Measurements from ENCODE around the gene SLC16A10.
"Not testable (repeated sequence)": the region's sequence is repeated elsewhere in the genome, so short reads cannot be mapped to it uniquely, and the experiment has no call there.

The SLC16A10 gene

DNA sequence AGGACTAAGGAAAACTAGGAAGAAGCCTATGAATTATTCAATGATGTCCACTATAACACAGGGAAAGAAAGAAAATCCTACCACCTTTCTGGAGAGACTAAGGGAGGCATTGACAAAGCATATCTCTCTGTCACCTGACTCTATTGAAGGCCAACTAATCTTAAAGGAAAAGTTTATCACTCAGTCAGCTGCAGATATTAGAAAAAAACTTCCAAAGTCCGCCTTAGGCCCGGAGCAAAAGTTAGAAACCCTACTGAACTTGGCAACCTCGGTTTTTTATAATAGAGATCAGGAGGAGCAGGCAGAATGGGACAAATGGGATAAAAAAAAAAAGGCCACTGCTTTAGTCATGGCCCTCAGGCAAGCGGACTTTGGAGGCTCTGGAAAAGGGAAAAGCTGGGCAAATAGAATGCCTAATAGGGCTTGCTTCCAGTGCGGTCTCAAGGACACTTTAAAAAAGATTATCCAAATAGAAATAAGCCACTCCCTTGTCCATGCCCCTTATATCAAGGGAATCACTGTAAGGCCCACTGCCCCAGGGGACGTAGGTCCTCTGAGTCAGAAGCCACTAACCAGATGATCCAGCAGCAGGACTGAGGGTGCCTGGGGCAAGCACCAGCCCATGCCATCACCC lies 47.0 kb downstream of the SLC16A10 start:
- DNase-seq: not testable (repeated sequence)

- DNase-seq: not testable (repeated sequence)
These were observed 50.3 kb downstream of the SLC16A10 start for GRCh38 chr6:111137489-111138093.

DNA sequence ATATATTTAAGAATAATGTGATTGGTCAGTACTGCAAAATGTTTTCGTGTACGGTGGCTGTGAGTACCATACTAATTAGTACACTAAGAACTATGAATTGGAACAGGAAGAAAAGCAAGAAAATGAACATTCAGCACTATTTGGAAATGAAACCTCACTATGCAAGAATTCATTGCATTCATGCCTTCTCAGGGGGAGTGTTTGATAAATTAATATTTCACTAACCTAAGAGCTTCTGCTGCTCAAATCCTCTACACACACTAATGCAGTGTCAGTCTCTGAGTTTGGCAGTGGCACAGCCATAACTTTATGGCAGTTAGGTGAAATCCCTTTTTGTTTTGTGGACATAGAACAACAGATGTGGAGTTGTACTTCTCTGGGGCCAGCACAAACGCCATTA lies 60.1 kb downstream of the SLC16A10 start:
- DNase-seq: no peak

DNA sequence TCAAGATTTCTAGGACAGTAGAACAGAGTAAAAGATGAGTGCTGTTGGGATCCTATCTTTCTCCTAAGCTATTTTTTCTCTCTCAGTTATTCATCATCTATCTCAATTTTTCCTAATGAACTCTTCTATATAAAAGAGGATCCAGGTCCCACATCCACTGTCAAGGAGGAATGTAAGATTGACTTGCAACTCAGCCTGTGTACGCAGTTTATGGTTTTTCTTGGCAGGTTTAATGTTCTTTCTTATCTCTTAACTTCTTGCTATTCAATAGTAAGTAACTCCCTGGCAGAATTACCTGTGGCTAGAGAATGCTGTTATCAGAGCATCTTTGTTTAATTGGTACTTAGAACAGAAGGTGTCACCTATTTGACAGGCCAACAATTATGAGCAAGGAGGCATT lies 60.8 kb downstream of the SLC16A10 start:
- DNase-seq: no peak

DNA sequence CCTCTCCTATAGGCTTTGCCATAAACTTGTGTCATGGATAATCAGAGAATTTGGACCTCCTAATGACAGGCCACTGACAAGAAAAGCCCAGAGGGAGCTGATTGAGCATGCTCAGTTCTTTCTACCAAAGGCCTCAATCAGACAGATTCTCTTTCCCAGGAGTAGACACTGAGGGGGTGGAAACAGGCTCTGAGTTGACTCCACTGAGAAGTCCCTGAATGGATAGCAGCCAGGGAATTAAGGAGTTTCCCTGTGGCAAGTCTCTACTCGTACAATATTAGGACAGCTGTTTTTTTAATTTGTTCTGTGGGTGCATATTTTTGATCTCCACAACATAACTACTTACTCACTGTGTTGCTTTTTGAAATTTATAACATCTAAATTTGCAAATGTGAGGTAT lies 63.3 kb downstream of the SLC16A10 start:
- DNase-seq: no peak

- no peak for DNase-seq
These were observed 67.7 kb downstream of the SLC16A10 start for GRCh38 chr6:111154981-111155380.

DNA sequence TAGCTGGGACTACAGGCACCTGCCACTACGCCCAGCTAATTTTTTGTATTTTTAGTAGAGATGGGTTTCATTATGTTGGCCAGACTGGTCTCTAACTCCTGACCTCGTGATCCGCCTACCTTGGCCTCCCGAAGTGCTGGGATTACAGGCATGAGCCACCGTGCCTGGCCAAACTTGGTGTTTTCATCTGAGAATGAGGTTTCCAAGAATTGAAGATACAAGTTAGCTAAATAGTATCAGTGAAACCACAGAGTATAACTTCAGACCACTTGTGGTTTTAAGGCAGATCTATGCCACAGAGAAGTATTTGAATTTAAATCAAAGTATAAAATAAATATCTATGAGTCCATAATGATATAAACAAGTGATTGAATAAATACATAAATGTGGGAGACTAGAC lies 70.1 kb downstream of the SLC16A10 start:
- DNase-seq: no peak

- no peak for DNase-seq
These were observed 72.3 kb downstream of the SLC16A10 start for GRCh38 chr6:111159633-111160032.

DNA sequence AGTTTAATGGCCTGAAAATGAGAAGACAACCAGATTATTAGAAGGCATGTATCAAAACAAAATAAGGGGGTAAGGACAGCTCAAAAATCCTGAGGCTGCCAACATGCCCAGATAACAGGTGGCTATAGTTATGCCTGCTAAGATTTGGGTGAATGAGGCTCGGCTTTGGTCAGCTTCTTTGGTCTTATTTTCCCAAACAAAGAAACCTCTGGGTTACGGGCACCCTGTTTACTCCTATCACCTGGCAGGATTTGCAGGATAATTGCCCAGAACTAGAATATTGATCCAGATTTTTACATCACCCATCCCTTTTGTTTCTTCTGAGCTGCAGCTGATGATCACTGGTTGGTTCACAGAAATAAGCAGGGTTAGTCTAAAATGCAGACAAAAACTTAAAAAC lies 74.3 kb downstream of the SLC16A10 start:
- no peak for DNase-seq

GRCh38 chr6:111162504-111162903 lies 75.2 kb downstream of the SLC16A10 start:
- no peak for DNase-seq

DNA sequence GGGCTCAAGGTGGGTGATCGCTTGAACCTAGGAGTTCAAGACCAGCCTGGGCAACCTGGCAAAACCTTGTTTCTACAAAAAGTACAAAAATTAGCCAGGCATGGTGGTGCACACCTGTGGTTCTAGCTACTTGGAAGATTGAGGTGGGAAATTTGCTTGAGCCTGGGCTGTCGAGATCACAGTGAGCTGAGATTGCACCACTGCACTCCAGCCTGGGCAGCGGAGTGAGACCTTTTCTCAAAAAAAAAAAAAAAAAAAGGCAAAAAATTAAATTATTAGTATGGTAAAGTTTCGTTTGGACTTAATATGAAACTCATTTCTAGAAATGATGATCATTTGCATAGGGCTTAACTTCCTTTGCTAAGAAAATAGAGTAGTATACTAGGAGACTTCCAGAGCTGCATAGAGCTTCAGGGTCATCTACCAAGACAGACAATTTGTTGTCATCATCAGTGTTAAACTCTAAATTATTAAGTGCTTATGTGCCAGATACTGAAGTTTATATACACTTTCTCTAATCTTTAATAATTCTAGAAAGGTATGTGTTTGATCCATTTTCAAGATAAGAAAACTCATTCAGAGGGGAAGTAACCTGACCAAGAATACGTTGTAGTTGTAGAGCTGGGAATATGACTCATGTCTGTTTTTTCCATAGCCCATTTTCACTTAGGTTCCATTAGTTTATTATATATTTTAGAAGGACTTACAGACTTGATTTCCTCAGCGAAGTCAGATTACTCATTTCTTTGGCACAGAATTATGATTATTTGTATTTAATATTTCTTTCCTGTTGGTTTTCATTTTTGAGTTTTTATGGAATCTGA lies 84.5 kb downstream of the SLC16A10 start:
- DNase-seq: no peak

DNA sequence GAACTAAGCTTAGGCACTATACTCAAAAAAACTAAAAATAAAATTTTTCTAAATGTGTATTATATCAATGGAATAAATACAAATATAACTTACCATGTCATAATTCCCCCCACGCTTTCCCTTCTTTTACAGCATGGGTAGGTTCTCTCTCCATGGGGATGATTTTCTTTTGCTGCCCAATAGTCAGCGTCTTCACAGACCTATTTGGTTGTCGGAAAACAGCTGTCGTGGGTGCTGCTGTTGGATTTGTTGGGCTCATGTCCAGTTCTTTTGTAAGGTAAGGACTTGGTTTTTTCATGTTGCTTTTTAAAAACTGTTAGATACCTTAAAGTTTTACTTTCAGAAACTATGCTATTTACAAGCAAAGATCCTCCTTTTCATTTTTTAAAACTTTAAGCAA lies 85.3 kb downstream of the SLC16A10 start:
- DNase-seq: no peak

GRCh38 chr6:111173341-111173740 lies 86.0 kb downstream of the SLC16A10 start:
- DNase-seq: no peak

DNA sequence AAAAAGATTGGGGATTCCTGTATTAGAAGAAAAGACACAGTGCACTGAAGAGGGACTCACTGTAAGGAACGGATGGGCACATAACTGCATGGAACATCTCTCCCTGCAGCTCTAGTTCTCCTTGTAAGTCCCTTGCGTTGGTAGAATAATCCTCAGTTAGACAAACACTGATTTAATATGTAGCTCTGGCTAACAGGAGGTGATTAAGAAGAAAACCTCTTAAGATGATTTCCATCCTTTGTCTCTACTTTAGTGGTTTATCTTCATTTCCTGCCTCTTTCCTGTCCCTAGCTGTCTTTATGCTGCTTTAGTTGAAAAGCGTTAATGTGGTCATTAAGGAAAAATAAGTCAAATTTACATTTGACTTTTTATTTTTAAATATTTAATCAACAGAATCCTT lies 86.6 kb downstream of the SLC16A10 start:
- DNase-seq: no peak

DNA sequence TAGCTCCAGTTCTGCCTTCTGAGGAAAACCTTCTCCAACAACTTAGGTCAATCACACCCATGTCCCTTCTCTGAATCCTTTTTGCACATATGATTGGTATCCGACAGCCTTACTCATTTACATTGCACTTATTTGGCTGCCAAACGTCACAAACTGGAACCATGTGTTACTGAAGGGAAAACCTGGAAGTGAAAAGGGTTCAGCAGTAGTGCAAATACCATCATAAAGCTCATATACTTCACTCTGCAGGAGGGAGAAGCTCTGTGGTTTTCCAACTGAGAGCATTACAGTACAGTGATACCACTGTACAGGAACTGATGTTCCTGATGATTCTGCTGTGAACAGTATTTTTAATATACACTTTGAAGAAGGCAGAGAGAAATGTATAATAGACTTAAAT lies 87.8 kb downstream of the SLC16A10 start:
- no peak for DNase-seq

DNA sequence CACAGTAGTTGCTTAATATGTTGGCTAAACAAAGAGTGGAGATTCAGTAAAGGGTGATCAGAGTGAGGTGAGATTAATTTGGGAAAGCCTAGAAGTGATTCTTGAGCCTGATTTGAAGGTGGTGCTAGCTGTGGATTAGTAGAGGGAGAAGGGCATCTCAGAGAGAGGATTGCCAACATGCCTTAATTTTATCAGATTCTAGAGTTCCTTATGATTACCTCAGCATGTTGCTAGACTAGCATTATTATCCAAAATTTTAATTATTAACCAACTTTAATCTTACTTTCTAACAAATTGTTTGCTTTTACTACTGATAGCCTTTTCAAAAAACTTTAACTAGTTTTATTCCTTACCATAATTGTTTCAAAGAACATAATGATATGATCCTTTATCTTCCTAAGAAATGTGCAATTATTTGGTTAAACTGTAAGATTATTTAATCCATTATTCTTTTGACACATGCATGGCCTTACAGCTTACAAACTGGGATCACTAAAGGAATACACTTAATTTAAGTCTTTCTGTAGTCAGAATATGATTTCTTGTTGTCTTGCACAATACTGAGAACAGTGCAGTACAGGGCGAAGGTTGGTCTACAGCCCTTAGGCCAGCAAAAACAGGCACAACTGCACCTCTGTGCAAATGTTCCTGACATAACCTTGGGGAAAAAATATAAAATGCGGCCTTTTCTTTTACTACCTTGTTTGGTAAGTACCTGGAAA lies 88.9 kb downstream of the SLC16A10 start:
- no peak for DNase-seq

DNA sequence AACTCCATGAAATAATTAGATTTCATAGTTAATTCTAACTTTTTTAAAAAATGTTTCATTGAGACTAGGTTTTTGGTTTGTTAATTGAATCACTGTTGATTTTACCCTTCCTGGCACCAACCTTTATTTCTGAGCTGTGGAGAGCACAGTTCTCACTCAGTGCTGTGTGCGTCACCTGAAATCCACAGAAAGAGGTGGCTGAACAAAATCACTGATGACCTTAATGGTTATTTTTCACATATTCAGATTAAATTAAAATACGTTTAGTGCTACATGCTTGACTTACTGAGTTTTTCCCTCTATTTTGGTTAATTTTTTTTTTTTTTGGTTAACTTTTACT lies 89.4 kb downstream of the SLC16A10 start:
- no peak for DNase-seq

DNA sequence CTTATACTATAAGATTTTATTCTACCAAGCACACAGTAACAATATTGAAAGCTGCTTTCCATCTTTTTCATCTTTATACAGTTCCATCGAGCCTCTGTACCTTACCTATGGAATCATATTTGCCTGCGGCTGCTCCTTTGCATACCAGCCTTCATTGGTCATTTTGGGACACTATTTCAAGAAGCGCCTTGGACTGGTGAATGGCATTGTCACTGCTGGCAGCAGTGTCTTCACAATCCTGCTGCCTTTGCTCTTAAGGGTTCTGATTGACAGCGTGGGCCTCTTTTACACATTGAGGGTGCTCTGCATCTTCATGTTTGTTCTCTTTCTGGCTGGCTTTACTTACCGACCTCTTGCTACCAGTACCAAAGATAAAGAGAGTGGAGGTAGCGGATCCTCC lies 89.8 kb downstream of the SLC16A10 start:
- no peak for DNase-seq

DNA sequence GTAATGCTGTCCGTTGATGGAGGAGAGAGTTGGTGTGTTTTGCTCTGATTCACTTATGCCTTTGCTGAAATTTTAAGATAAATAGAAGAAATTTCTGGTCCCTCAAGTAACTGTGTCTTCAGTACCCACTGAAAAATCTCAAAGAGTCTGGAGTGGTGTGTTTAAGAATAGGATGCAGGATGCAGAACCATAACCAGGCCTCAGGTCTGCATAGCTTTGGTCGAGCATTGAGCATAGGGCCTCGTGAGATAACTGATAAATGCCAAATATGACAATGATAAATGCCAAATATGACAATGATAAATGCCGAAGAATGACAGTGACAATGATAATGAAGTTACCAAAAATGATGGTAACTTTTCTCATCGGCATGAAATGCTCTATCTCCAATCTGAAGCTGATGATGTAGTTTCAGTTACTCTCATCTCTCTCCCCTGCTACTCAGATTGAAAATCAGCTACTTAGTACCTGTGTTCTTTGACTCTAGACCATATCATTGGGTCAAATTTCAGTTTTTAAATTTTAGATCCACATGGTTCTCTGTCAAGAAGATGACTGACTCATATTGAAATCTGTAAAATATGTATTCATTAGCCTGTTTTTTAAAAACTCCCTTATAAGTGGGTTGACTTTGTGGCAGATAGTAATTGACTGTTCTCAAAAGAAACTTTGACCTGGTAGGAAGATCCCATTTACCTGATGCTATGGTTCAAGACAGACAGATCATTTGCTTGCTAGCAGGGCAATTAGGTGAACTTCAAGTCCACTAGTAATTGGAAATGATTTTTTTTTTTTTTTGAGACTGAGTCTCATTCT lies 96.6 kb downstream of the SLC16A10 start:
- no peak for DNase-seq

GRCh38 chr6:111184827-111185532 lies 97.7 kb downstream of the SLC16A10 start:
- DNase-seq: no peak

DNA sequence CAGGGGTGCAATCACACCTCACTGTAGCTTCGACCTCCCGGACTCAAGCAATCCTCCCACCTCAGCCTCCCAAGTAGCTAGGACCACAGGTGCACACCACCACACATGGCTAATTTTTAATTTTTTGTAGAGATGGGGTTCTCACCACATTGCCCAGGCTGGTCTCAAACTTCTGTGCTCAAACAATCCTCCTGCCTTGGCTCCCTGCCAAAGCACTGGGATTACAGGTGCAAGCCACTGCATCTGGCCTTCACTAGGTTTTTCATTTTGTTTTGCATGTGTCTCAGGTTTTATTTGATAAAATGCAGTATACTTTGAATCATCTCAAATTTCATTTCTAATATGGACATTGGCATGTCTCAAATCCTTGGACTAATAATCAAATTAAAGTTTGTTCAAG lies 98.7 kb downstream of the SLC16A10 start:
- DNase-seq: no peak

DNA sequence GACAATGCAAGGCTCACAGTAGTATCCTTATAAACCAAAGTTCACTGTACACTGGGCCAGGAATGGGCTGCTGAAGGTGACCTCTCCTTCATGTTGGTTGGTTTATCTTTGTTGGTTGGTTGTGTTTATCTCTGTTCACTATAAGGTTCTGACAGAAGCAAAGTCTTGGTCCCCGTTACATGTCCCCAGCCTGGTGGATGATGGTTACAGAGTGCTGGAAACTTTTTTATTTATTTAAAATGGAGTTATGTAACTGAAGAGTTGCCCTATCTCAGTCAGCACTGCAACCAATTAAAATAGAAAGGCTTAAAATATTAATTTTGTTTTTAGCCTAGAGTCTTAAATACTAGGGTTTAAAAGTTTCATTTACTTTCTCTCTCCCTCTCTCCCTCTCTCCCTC lies 100.6 kb downstream of the SLC16A10 start:
- DNase-seq: no peak

Measured in NCI-H1436 treated with DMSO at 0.1 percent for 48 hours (cell line).